Rectal smooth muscle tissue (tissue), 1 donor: ENCODE results near the gene MPC1L.
"Not testable (repeated sequence)": the region's sequence is repeated elsewhere in the genome, so short reads cannot be mapped to it uniquely, and the experiment has no call there.

ENCODE experiments used
- H3K27ac ChIP-seq: one replicate; pipeline ENCODE4 v1.7.0; 2013; ENCODE audit warnings: low read depth, low read length, inconsistent platforms
- H3K27me3 ChIP-seq: one replicate; pipeline ENCODE4 v1.7.0; 2013; ENCODE audit warnings: low read length; ENCODE audit not compliant: control insufficient read depth, insufficient read depth
- H3K36me3 ChIP-seq: one replicate; pipeline ENCODE4 v1.7.0; 2013; ENCODE audit warnings: low read length; ENCODE audit not compliant: control insufficient read depth, insufficient read depth
- H3K4me1 ChIP-seq: one replicate; pipeline ENCODE4 v1.7.0; 2013; ENCODE audit warnings: low read length; ENCODE audit not compliant: control insufficient read depth, insufficient read depth
- H3K4me3 ChIP-seq: one replicate; pipeline ENCODE4 v1.7.0; 2013; ENCODE audit warnings: low read length
- H3K9ac ChIP-seq: one replicate; pipeline ENCODE4 v1.7.0; 2013; ENCODE audit warnings: low read length

MPC1L gene

DNA sequence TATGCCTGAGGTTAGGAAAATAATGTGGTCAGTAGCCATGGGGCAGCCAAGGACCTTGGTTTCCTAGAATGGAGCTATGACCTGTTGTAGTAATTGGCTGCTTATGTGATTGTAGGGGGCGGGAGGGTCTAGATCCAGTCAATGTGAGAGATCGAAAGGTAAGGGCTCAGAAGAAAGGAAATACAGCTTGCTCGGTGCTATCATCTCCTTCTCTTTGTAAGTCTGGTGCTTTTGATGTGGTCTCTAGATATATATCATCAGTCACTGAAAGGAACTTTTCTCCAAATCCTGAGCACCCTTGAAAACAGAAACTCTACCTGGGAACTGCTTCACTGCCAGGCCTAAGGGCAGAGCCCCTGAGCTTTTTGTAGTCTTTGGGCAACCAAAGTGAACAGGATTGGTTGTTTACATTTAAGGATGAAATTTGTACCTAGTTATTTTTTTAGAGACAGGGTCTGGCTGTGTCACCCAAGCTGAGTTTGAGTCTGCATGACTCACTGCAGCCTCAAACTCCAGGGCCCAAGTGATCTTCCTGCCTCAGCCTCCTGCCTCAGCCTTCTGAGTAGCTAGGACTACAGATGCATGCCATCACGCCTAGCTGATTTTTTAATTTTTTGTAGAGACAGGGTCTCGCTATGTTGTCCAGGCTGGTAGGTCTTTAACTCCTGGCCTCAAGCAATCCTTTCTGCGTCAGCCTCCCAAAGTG lies 33.5 kb upstream of the MPC1L start:
- not testable (repeated sequence) for H3K4me1 ChIP-seq, H3K27ac ChIP-seq, H3K27me3 ChIP-seq, H3K36me3 ChIP-seq, H3K9ac ChIP-seq, H3K4me3 ChIP-seq

DNA sequence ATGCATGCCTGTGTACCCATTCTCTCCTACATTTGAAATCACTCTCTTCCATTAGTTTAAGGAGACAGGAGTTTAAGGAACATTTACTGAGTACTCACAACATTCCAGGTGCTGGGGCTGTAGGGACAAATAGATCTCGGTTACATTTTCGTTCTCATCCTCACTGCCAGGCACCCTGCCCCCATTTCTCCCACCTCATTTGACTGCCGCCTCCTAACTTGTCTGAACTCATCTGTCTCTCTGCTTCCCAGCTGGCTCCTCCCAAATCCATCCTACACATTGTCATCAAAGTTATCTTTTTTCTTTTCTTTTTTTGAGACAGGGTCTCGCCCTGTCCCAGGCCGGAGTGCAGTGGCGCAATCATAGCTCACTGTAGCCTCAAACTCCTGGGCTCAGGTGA lies 19.8 kb upstream of the MPC1L start:
- Histone ChIP-seq H3K9ac (no peak overlapping the region), H3K4me3 (no peak overlapping the region), H3K27ac (no peak overlapping the region), H3K27me3 (no peaks in the 10 kb centered on the region), H3K36me3 (no peaks in the 10 kb centered on the region), H3K4me1 (no peaks in the 10 kb centered on the region)

DNA sequence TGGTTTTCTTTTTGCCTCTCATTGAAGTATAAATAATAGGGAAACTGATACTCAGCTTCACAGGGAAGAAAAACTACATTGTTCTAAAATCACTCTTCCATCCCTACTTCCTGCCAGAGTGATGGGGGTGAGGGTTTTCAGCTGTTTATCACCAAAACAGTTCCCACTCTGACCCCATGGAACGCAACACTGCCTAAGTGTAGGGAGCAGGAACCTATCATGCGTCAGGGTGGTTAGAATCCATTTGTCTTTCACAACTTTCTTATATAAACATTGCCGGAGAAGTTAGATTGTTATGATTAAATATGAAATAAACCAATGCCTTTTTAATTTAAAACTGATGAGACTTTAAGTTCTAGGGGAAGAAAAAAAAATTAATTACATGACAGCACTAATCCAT lies 15.8 kb upstream of the MPC1L start:
- no peaks in the 10 kb centered on the region for H3K27me3 ChIP-seq
- no peaks in the 10 kb centered on the region for H3K4me1 ChIP-seq
- no peaks in the 10 kb centered on the region for H3K36me3 ChIP-seq
- no peak overlapping the region for H3K4me3 ChIP-seq
- H3K9ac ChIP-seq, result no peak overlapping the region
- no peak overlapping the region for H3K27ac ChIP-seq

DNA sequence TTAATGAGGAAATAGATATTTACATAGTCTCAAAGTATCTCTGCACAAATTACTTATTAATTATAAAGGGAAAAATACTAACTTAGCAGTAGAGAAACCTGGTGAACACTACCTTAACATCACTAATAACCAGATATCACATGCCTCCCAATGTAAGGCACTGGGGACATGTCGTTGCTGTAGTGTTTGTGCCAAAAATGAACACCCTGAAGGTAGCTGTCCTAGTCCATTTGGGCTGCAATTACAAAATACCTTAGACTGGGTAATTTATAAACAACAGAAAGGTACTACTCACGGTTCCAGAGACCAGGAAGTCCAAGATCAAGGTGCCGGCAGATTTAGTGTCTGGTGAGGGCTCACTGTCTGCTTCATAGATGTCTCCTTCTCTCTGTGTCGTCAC lies 10.7 kb upstream of the MPC1L start:
- H3K4me3 ChIP-seq, result no peak overlapping the region
- H3K36me3 ChIP-seq, result no peaks in the 10 kb centered on the region

DNA sequence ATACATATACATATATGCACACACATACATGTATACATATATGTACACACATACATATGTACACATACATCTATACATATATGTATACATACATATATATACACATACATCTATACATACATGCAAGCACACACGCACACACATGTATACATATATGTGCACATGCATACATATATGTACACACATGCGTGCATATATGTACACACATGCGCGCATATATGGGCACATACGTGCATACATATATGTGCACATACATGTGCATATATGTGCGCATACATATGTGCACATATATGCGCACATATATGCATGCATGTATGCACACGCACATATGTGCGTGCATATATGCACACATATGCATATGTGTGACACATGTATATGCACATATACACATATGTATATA lies 7.3 kb upstream of the MPC1L start:
- Histone ChIP-seq H3K9ac (no peak overlapping the region), H3K4me3 (no peak overlapping the region), H3K4me1 (no peaks in the 10 kb centered on the region), H3K27me3 (no peaks in the 10 kb centered on the region), H3K36me3 (no peaks in the 10 kb centered on the region), H3K27ac (no peak overlapping the region)

More for the DNA sequence above, 10.7 kb upstream of the MPC1L start:
- Histone ChIP-seq H3K27ac (no peak overlapping the region), H3K9ac (no peak overlapping the region), H3K4me1 (no peaks in the 10 kb centered on the region), H3K27me3 (no peaks in the 10 kb centered on the region)

DNA sequence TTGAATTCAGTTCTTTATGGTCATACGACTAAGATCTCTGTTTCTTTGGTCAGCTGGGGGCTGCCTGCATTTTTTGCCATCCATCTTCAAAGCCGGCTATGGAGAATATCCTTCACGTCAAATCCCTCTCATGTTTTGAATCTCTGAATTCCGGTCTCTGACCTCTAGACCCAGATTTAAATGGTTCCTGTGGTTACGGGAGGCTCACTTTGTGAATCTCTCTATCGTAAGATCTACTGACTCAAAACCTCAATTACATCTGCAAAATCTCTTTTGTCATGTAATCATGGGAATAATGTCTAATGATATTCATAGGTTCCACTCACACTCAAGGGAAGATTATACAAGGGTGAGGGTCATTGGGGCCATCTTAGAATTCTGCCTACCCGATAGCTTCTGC lies 5.7 kb upstream of the MPC1L start:
- Histone ChIP-seq H3K4me3 (no peak overlapping the region), H3K27me3 (no peaks in the 10 kb centered on the region), H3K4me1 (no peaks in the 10 kb centered on the region), H3K9ac (no peak overlapping the region), H3K36me3 (no peaks in the 10 kb centered on the region), H3K27ac (no peak overlapping the region)

DNA sequence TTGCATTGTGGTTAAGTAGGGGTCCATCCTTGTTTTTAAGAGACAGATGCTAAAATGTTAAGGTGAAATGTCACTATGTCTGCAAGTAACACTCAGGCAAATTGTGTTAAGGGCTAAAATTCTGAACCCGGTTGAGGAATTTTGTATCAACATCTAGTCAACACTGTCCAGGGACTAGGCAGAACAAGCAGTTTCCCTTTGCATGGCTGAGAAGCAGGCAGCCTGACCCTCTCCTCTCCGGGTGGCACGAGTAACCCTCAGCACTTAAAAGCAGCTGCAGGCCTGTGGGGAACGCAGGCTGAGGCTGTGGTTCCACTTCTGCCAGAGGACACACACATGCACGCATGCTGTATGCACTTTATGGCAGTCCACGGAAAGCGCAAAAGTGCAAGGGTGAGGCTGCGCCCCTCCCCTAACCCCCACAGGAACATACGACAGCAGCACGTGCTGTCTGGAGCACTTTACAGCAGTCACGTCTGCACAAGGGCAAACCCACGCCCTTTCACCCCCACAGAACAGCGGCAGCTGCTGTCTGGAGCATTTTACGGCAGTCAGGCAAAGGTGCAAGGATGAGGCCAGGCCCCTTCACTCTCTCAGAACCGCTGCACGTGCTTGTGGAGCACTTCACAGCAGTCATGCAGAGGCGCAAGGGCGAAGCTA lies 619 bp upstream of the MPC1L start:
- Histone ChIP-seq H3K27ac (no peak overlapping the region), H3K9ac (no peak overlapping the region), H3K4me3 (no peak overlapping the region), H3K4me1 (no peaks in the 10 kb centered on the region), H3K27me3 (peaks cover 4% of the 10 kb centered on the region), H3K36me3 (no peaks in the 10 kb centered on the region)

DNA sequence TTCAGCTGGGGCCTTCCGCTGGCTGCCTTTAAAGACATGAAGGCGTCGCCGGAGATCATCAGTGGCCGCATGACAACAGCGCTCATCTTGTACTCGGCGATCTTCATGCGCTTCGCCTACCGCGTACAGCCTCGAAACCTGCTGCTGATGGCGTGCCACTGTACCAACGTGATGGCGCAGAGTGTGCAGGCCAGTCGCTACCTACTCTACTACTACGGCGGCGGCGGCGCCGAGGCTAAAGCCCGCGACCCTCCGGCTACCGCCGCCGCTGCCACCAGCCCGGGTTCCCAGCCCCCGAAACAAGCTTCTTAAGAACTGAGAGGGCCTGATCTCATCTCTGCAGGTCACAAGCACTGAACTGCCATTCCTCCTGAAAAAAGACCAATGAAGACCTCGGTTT lies 437 bp downstream of the MPC1L start:
- Histone ChIP-seq H3K27ac (no peak overlapping the region), H3K4me1 (no peaks in the 10 kb centered on the region), H3K9ac (no peak overlapping the region), H3K4me3 (no peak overlapping the region), H3K36me3 (no peaks in the 10 kb centered on the region), H3K27me3 (peaks cover 4% of the 10 kb centered on the region)

DNA sequence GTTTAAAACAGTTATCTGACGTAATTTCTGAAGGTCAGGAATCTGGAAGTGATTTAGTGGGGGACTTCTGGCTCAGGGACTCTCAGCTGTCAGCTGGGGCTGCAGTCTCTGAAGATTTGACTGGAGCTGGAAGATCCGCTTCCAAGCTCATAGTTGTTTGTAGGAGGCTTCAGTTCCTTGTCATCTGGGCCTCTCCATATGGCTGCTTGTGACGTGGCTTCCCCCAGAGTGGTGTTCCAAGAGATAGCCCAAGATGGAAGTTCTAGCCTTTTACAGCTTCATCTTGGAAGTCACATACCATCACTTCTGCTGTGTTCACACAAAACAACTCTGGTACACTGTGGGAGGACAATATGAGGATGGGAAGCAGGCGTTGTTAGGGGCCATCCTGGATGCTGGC lies 2.1 kb downstream of the MPC1L start:
- peaks cover 4% of the 10 kb centered on the region for H3K36me3 ChIP-seq
- peaks cover 4% of the 10 kb centered on the region for H3K27me3 ChIP-seq
- no peak overlapping the region for H3K27ac ChIP-seq
- no peaks in the 10 kb centered on the region for H3K4me1 ChIP-seq
- no peak overlapping the region for H3K4me3 ChIP-seq
- H3K9ac ChIP-seq, result no peak overlapping the region

DNA sequence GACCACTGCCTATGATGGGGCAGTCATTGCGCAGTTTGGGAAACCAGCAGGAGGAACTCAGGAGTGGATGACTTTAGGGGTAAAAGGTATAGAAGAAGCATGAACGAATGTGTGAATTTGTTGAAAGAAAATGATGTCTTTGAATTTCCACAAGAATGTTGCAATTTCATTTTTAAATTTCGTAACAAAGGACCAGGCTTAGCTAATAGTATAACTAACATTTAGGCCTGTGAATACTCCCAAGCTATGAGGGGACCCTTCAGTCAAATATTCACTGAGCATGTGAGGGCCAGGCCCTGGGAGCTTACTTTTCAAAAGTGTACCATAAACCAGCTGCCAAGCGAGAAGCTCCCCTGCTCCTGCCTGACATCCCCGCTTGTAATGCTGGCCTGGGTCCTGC lies 5.3 kb downstream of the MPC1L start:
- peaks cover 12% of the 10 kb centered on the region for H3K36me3 ChIP-seq
- no peaks in the 10 kb centered on the region for H3K27me3 ChIP-seq
- H3K27ac ChIP-seq, result no peak overlapping the region
- H3K9ac ChIP-seq, result no peak overlapping the region
- H3K4me3 ChIP-seq, result no peak overlapping the region
- H3K4me1 ChIP-seq, result no peaks in the 10 kb centered on the region

DNA sequence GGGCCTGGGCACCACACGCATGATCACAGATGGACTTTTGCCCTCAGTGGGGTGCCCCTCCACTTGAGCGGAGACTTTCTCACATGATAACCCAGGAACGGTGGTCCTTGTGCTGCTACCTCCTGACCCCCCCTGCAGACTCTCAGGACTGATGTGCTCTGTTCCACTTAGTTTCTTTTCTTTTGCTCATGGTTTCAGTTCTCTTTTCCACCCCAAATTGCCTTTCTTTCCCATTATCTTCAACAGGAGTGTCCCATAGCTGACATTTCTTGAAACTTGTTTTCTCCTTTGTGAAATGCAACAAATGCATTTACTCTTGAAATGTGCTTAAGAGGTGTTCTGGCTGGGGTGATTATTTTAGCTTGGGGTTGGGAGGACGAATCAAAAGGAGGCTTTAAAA lies 9.0 kb downstream of the MPC1L start:
- H3K27ac ChIP-seq, result no peak overlapping the region
- no peak overlapping the region for H3K9ac ChIP-seq
- peaks cover 18% of the 10 kb centered on the region for H3K36me3 ChIP-seq
- H3K4me3 ChIP-seq, result no peak overlapping the region
- H3K27me3 ChIP-seq, result no peaks in the 10 kb centered on the region
- H3K4me1 ChIP-seq, result no peaks in the 10 kb centered on the region

DNA sequence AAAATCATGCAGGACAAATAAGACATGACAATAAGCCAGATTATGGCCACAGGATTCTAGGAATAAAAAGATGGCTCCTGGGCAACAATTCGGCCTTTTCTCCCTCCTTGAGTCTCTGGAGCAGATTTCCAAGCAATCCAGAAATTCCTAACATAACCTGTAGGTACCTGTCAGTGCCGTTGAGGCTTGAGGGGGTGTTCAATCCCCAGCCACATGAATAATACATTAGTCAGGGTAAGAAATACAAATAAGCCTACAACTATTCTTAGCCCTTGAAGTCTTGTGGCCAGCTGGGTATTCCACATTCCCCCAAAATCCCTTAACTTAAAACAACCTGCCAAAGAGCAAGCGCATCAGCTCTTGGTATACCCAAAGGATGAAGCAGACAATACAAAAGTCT lies 14.5 kb downstream of the MPC1L start:
- no peaks in the 10 kb centered on the region for H3K27me3 ChIP-seq
- H3K36me3 ChIP-seq, result peaks cover 7% of the 10 kb centered on the region
- no peaks in the 10 kb centered on the region for H3K4me1 ChIP-seq
- H3K4me3 ChIP-seq, result no peak overlapping the region
- H3K27ac ChIP-seq, result no peak overlapping the region
- H3K9ac ChIP-seq, result no peak overlapping the region

DNA sequence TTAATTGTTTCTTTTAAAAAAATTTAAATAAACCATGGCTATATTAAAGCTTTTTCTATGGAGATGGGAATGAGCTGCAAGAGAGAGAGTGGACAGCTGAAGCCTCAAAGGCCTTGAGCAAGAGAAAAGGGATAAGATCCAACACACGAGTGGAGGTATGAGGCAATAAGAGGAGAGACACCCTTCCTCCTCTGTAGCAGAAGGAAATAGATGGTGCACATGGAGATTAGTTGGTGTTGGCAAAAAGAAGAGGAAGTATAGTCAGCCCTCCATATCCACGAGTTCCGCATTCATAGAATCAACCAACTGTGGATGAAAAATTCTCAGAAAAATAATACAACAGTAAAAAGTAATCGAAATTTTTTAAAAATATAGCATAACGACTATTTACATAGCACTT lies 20.9 kb downstream of the MPC1L start:
- Histone ChIP-seq H3K27me3 (no peaks in the 10 kb centered on the region), H3K4me1 (peaks cover 6% of the 10 kb centered on the region), H3K9ac (no peak overlapping the region), H3K27ac (peak overlapping the region; percentile 61), H3K4me3 (peak overlapping the region; percentile 61), H3K36me3 (no peaks in the 10 kb centered on the region)
